OCI-LY1 (cell line): ENCODE results near the gene RBMS3.

Experiments used
- CTCF ChIP-seq: fragments of 200-600 bp; sonication (generic), shearing (Covaris generic); IDR thresholded peaks from 2 replicates; pipeline ENCODE4 v1.5.1; 2017; ENCODE audit warnings: mild to moderate bottlenecking, antibody characterized with exemption, low read length, moderate library complexity, mixed read lengths
- EZH2 ChIP-seq: fragments of 200-600 bp; sonication (generic), shearing (Covaris generic); IDR thresholded peaks from 2 replicates; pipeline ENCODE4 v1.8.0; 2017; ENCODE audit warnings: borderline replicate concordance, mixed run types, mild to moderate bottlenecking, antibody characterized with exemption, low read length, moderate library complexity, mixed read lengths

- no peak for TF ChIP-seq CTCF
- no peak for TF ChIP-seq EZH2
These were observed 365.2 kb downstream of the RBMS3 start for GRCh38 chr3:29646043-29646442.
